Pancreas (tissue), 10 donors: Measurements from ENCODE around the gene ESRRB. TPM values are rescaled to one million over a fixed set of nuclear protein-coding genes. Genes with fewer than 3 reads are reported as not detected.

Source experiments
- ATAC-seq, 4 donors: fragments of 200-7000 bp; cut with Tn5 transposase; one replicate each; pipeline versions ENCODE4 v1.8.0 to v1.9.1; 2020; ENCODE audit warnings: mild to moderate bottlenecking in 4 of 4, moderate library complexity in 4 of 4
- DNase-seq, 6 donors: peaks; one replicate each; pipeline ENCODE4 v3.0.0-alpha.2; 2020
- FAIRE-seq: peaks from 2 replicates; lab custom pipeline; 2012; peaks lifted over from hg19 to GRCh38; lab: Jason Lieb, UNC
- H3K27ac ChIP-seq, 4 donors: fragments of 200-600 bp; sonication (generic); 1 replicate in 3 of 4; 2 replicates in 1 of 4; pipeline versions ENCODE4 v1.5.0 to v1.8.0; 2020
- H3K27me3 ChIP-seq, 4 donors: fragments of 200-600 bp; one replicate each; pipeline ENCODE4 v1.8.0; 2021
- H3K36me3 ChIP-seq, 3 donors: fragments of 200-600 bp; sonication (generic) in 1 of 3; one replicate each; pipeline versions ENCODE4 v1.5.0 to v1.8.0; 2020 to 2021
- H3K4me1 ChIP-seq, 3 donors: fragments of 200-600 bp; one replicate each; pipeline ENCODE4 v1.8.0; 2021
- H3K4me3 ChIP-seq, 4 donors: fragments of 200-600 bp; sonication (generic) in 2 of 4; one replicate each; pipeline versions ENCODE4 v1.5.0 to v1.8.0; 2020 to 2021
- H3K9me3 ChIP-seq, 4 donors: fragments of 200-600 bp; one replicate each; pipeline ENCODE4 v1.8.0; 2021
- CTCF ChIP-seq, 4 donors: fragments of 200-600 bp; sonication (generic) in 3 of 4; IDR thresholded peaks; one replicate each; pipeline versions ENCODE4 v1.5.0 to v1.8.0; 2021; ENCODE audit warnings: antibody characterized with exemption in 4 of 4
- WGBS, 2 donors: extraction: QIAGEN DNeasy Blood & Tissue Kit; methylation state at CpG; one replicate each; pipeline ENCODE4 v1.1.7; 2013; 5-methylcytosine and 5-hydroxymethylcytosine counted together
- intact Hi-C, 3 donors: fragments of 100-400 bp; cut with DNase I; formaldehyde crosslinking; loops; one replicate each; pipeline versions ENCODE4 v1.11.1 to v1.14.2; 2022
- polyA plus RNA-seq, 2 donors: library from polyadenylated mRNA; stranded (reverse); fragments of 200-250 nt; gene quantifications; one replicate each; pipeline ENCODE4 v1.2.3, GENCODE V29; 2013
- total RNA-seq, 6 donors: library from RNA; stranded (reverse); fragmentation: NEBNext Ultra II Directional in 4 of 6; extraction: Animal tissue kit (Norgen Biotek cat#: 25700) in 4 of 6; gene quantifications; one replicate each; pipeline versions ENCODE4 v1.2.1 to v1.2.4, GENCODE V29; 2021 to 2023
- donor health status: healthy with polysubstance abuse.
- donor health status: DM: no; HTN: no; CAD: no; lungs with moderate emphysema.
- donor health status: DM: no; HTN: no; CAD: no.
- donor health status: control.
- donor health status: control.
- donor health status: Bipolar disorder and iron deficiency.
- donor health status: DM: yes; HTN: yes; CAD: no.
- donor health status: DM: no; HTN: no; CAD: no.
- donor health status: DM: no; HTN: no; CAD: no.
- donor health status: DM: yes; HTN: yes; CAD: no.

The ESRRB gene
- total and polyA plus RNA-seq, 8 donors, result 0.14 to 0.85 (median 0.50) TPM; not detected in 2

DNA sequence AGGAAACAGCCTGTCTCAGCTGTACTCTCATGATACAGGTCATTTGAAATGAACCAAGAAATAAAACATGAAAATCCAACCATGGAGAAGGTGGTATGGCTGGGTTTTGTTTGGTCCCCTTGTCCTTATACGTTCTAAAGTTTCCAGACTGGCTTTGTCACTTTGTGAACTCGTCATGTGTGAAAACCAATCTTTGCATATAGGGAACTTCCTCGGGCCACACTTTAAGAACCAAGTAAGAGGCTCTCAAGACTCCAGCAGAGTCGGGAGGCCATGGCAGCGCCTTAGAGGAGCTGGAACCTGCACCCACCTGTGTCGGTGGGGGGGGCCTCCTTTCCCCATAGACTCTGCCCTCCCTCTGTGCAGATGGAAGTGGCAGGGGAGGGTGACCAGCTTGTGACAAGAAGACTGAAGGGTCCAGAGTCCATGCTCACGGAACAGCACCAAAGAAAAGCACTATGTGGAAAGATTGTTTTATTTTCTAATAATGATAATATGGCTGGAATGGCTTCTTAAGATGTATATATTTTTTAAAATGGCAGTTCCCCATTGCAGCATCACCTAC is 125.3 kb downstream of the ESRRB start:
- H3K4me3 ChIP-seq, result no peak overlapping the region
- no peak overlapping the region for H3K27ac ChIP-seq
- DNase-seq, result no peak
- 58% methylated on average over 7 of the region's 7 CpGs for WGBS, 2 donors
- FAIRE-seq, result no peak
- H3K4me1 ChIP-seq, result no peaks in the 10 kb centered on the region
- intact Hi-C loops, result no loop called here
- H3K9me3 ChIP-seq, result no peaks in the 10 kb centered on the region
- ATAC-seq, result no peak
- no peak for TF ChIP-seq CTCF (IDR thresholded peaks at IDR 0.05)
- H3K36me3 ChIP-seq, result no peaks in the 10 kb centered on the region
- H3K27me3 ChIP-seq, result no peaks in the 10 kb centered on the region

- no peak for FAIRE-seq
- no peak for TF ChIP-seq CTCF (IDR thresholded peaks at IDR 0.05)
- Histone ChIP-seq H3K9me3 (no peaks in the 10 kb centered on the region), H3K4me1 (no peaks in the 10 kb centered on the region), H3K27ac (no peak overlapping the region), H3K27me3 (no peaks in the 10 kb centered on the region), H3K36me3 (no peaks in the 10 kb centered on the region), H3K4me3 (no peak overlapping the region)
- no peak for ATAC-seq
- WGBS, 2 donors, result 84 to 93% methylated on average over 4 of the region's 4 CpGs
- no peak for DNase-seq
- intact Hi-C loops, result no loop called here
Observed at GRCh38 chr14:76502219-76502618, 126.3 kb downstream of the ESRRB start.

- Histone ChIP-seq H3K27me3 (no peaks in the 10 kb centered on the region), H3K36me3 (no peaks in the 10 kb centered on the region), H3K4me1 (no peaks in the 10 kb centered on the region), H3K4me3 (no peak overlapping the region), H3K27ac (no peak overlapping the region), H3K9me3 (no peaks in the 10 kb centered on the region)
- no peak for TF ChIP-seq CTCF (IDR thresholded peaks at IDR 0.05)
- DNase-seq (no peak), ATAC-seq (no peak), FAIRE-seq (no peak)
- intact Hi-C loops, result no loop called here
- 88 to 90% methylated on average over 3 of the region's 3 CpGs for WGBS, 2 donors
Observed at GRCh38 chr14:76502638-76503037, 126.7 kb downstream of the ESRRB start.

GRCh38 chr14:76509311-76509710 is 133.4 kb downstream of the ESRRB start:
- DNase-seq (no peak), ATAC-seq (no peak), FAIRE-seq (no peak)
- H3K4me3 ChIP-seq, result no peak overlapping the region
- no peak for TF ChIP-seq CTCF (IDR thresholded peaks at IDR 0.05)
- H3K36me3 ChIP-seq, result no peaks in the 10 kb centered on the region
- H3K4me1 ChIP-seq, result no peaks in the 10 kb centered on the region
- no peak overlapping the region for H3K27ac ChIP-seq
- WGBS, 2 donors, result 52 to 60% methylated on average over 7 of the region's 7 CpGs
- no peaks in the 10 kb centered on the region for H3K9me3 ChIP-seq
- no peaks in the 10 kb centered on the region for H3K27me3 ChIP-seq
- intact Hi-C loops, result no loop called here

- no peak for TF ChIP-seq CTCF (IDR thresholded peaks at IDR 0.05)
- Histone ChIP-seq H3K4me1 (no peaks in the 10 kb centered on the region), H3K9me3 (no peaks in the 10 kb centered on the region), H3K4me3 (no peak overlapping the region), H3K27me3 (no peaks in the 10 kb centered on the region), H3K36me3 (no peaks in the 10 kb centered on the region), H3K27ac (no peak overlapping the region)
- FAIRE-seq, result no peak
- ATAC-seq, result no peak
- 64 to 75% methylated on average over 3 of the region's 3 CpGs for WGBS, 2 donors
- intact Hi-C loops, result loop anchor here in 1 of 3 donors (10.0 kb wide), 1 partner anchor 135 kb away; no protein-coding TSS in a partner anchor
- no peak for DNase-seq
Observed at GRCh38 chr14:76510181-76510580, 134.2 kb downstream of the ESRRB start.
